Upper lobe of left lung (tissue), 6 donors: Measurements from ENCODE around the gene AWAT1. TPM values are rescaled to one million over a fixed set of nuclear protein-coding genes. Genes with fewer than 3 reads are reported as not detected.
"Not testable (repeated sequence)": the region's sequence is repeated elsewhere in the genome, so short reads cannot be mapped to it uniquely, and the experiment has no call there.

ENCODE experiments used
- ATAC-seq, 2 donors: fragments of 200-7000 bp; cut with Tn5 transposase; one replicate each; pipeline ENCODE4 v1.9.1; 2022; ENCODE audit warnings: mild to moderate bottlenecking in 2 of 2, moderate library complexity in 2 of 2; ENCODE audit not compliant: low FRiP score in 2 of 2
- DNase-seq, 2 donors: peaks; one replicate each; pipeline ENCODE4 v3.0.0-alpha.2; 2019 to 2020
- H3K27ac ChIP-seq, 4 donors: fragments of 200-600 bp; sonication (generic); one replicate each; pipeline ENCODE4 v1.5.1; 2016 to 2019
- H3K27me3 ChIP-seq, 4 donors: fragments of 200-600 bp; sonication (generic); one replicate each; pipeline ENCODE4 v1.5.1; 2017 to 2019
- H3K36me3 ChIP-seq, 4 donors: fragments of 200-600 bp; sonication (generic); one replicate each; pipeline ENCODE4 v1.5.1; 2016 to 2019
- H3K4me1 ChIP-seq, 4 donors: fragments of 200-600 bp; sonication (generic); one replicate each; pipeline ENCODE4 v1.5.1; 2018 to 2019
- H3K4me3 ChIP-seq, 4 donors: fragments of 200-600 bp; sonication (generic); one replicate each; pipeline ENCODE4 v1.5.1; 2017 to 2019; ENCODE audit warnings: mild to moderate bottlenecking in 2 of 4, moderate library complexity in 1 of 4
- H3K9me3 ChIP-seq, 4 donors: fragments of 200-600 bp; sonication (generic); one replicate each; pipeline ENCODE4 v1.5.1; 2018 to 2019
- CTCF ChIP-seq, 6 experiments: fragments of 450-650 bp in 4 of 6; fragments of 200-600 bp in 2 of 6; sonication (generic) in 2 of 6; IDR thresholded peaks; one replicate each; pipeline ENCODE4 v1.5.1; 2016 to 2019; ENCODE audit warnings: antibody characterized with exemption in 6 of 6
- EP300 ChIP-seq, 4 donors: sonication (generic); formaldehyde crosslinking; IDR thresholded peaks; one replicate each; pipeline ENCODE4 v1.5.1; 2017; ENCODE audit warnings: antibody characterized with exemption in 4 of 4, control low read depth in 2 of 4
- POLR2A ChIP-seq, 4 donors: fragments of 450-650 bp; IDR thresholded peaks; one replicate each; pipeline ENCODE4 v1.5.1; 2016 to 2017; ENCODE audit warnings: antibody characterized with exemption in 4 of 4, mild to moderate bottlenecking in 2 of 4
- POLR2AphosphoS5 ChIP-seq, 2 donors: sonication (generic); formaldehyde crosslinking; IDR thresholded peaks; one replicate each; pipeline ENCODE4 v1.5.1; 2017; ENCODE audit warnings: antibody characterized with exemption in 2 of 2
- WGBS, 2 donors: methylation state at CpG; one replicate each; pipeline ENCODE4 v1.1.5; 2017 to 2018; 5-methylcytosine and 5-hydroxymethylcytosine counted together
- total RNA-seq, 6 donors: library from RNA; depleted of rRNA in 4 of 6; stranded (reverse); fragments of >200 nt in 4 of 6; gene quantifications; one replicate each; pipeline versions ENCODE4 v1.1.0 to v1.2.1, GENCODE V29; 2016 to 2021
- donor health status: DM: no; HTN: no; CAD: no; lungs with moderate emphysema.
- donor health status: DM: no; HTN: yes; CAD: no; lungs with severe emphysema.

Gene AWAT1
- total RNA-seq, 6 donors from 2014 or later = not detected

- no peak overlapping the region for H3K4me3 ChIP-seq
- TF ChIP-seq EP300 (IDR thresholded peaks at IDR 0.05) (no peak), CTCF (IDR thresholded peaks at IDR 0.05) (no peak), POLR2A (IDR thresholded peaks at IDR 0.05) (no peak), POLR2AphosphoS5 (IDR thresholded peaks at IDR 0.05) (no peak)
- no peak overlapping the region for H3K27ac ChIP-seq
- no peaks in the 10 kb centered on the region for H3K9me3 ChIP-seq
- H3K27me3 ChIP-seq = no peaks in the 10 kb centered on the region
- DNase-seq = no peak
- no peaks in the 10 kb centered on the region for H3K36me3 ChIP-seq
- ATAC-seq = no peak
- no peaks in the 10 kb centered on the region for H3K4me1 ChIP-seq
- 73 to 87% methylated on average over 2 of the region's 2 CpGs for WGBS, 2 donors
These were observed 7.0 kb downstream of the AWAT1 start for GRCh38 chrX:70241501-70241900.

GRCh38 chrX:70243601-70244000, 9.1 kb downstream of the AWAT1 start:
- not testable (repeated sequence) for H3K4me1 ChIP-seq, ATAC-seq, DNase-seq

GRCh38 chrX:70244881-70245280, 10.4 kb downstream of the AWAT1 start:
- ATAC-seq = no peak
- WGBS, 2 donors = 74 to 97% methylated on average over 6 of the region's 6 CpGs

More at GRCh38 chrX:70243601-70244000, 9.1 kb downstream of the AWAT1 start:
- H3K27ac ChIP-seq, H3K36me3 ChIP-seq, H3K9me3 ChIP-seq, H3K27me3 ChIP-seq, H3K4me3 ChIP-seq: not testable (repeated sequence)
- 83 to 100% methylated on average over 1 to 5 of the region's 5 CpGs for WGBS, 2 donors

GRCh38 chrX:70247252-70247651, 12.8 kb downstream of the AWAT1 start:
- no peak for ATAC-seq
- Histone ChIP-seq H3K27me3 (no peaks in the 10 kb centered on the region), H3K9me3 (no peaks in the 10 kb centered on the region), H3K4me3 (no peak overlapping the region), H3K4me1 (no peaks in the 10 kb centered on the region), H3K36me3 (no peaks in the 10 kb centered on the region), H3K27ac (no peak overlapping the region)
- WGBS, 2 donors = 75 to 95% methylated on average over 2 of the region's 2 CpGs
- TF ChIP-seq POLR2AphosphoS5 (IDR thresholded peaks at IDR 0.05) (no peak), EP300 (IDR thresholded peaks at IDR 0.05) (no peak), POLR2A (IDR thresholded peaks at IDR 0.05) (no peak), CTCF (IDR thresholded peaks at IDR 0.05) (no peak)
- no peak for DNase-seq

More at GRCh38 chrX:70244881-70245280, 10.4 kb downstream of the AWAT1 start:
- no peak for DNase-seq
- H3K4me1 ChIP-seq = no peaks in the 10 kb centered on the region
- TF ChIP-seq CTCF (IDR thresholded peaks at IDR 0.05) (no peak), POLR2A (IDR thresholded peaks at IDR 0.05) (no peak)
- no peak overlapping the region for H3K27ac ChIP-seq
- H3K27me3 ChIP-seq = no peaks in the 10 kb centered on the region
- H3K9me3 ChIP-seq = no peaks in the 10 kb centered on the region
- H3K36me3 ChIP-seq = no peaks in the 10 kb centered on the region
- no peak overlapping the region for H3K4me3 ChIP-seq

GRCh38 chrX:70252491-70252890, 18.0 kb downstream of the AWAT1 start:
- 53 to 56% methylated on average over 2 of the region's 2 CpGs for WGBS, 2 donors
- no peak for ATAC-seq

More at GRCh38 chrX:70252491-70252890, 18.0 kb downstream of the AWAT1 start:
- H3K4me1 ChIP-seq = no peaks in the 10 kb centered on the region
- no peaks in the 10 kb centered on the region for H3K9me3 ChIP-seq
- H3K4me3 ChIP-seq = no peak overlapping the region
- H3K27me3 ChIP-seq = no peaks in the 10 kb centered on the region
- TF ChIP-seq EP300 (IDR thresholded peaks at IDR 0.05) (no peak), POLR2A (IDR thresholded peaks at IDR 0.05) (no peak), POLR2AphosphoS5 (IDR thresholded peaks at IDR 0.05) (no peak), CTCF (IDR thresholded peaks at IDR 0.05) (no peak)
- no peak overlapping the region for H3K27ac ChIP-seq
- DNase-seq = no peak
- H3K36me3 ChIP-seq = no peaks in the 10 kb centered on the region
